Colonic mucosa (tissue), 4 donors: ENCODE results near the gene NBL1. TPM values are rescaled to one million over a fixed set of nuclear protein-coding genes. Genes with fewer than 3 reads are reported as not detected.

Experiments
- DNase-seq: peaks from one replicate; pipeline ENCODE4 v3.0.0-alpha.2; 2020
- H3K27ac ChIP-seq: fragments of 200-600 bp; one replicate; pipeline ENCODE4 v1.8.0; 2021
- H3K27me3 ChIP-seq: fragments of 200-600 bp; one replicate; pipeline ENCODE4 v1.8.0; 2021
- H3K36me3 ChIP-seq: fragments of 200-600 bp; one replicate; pipeline ENCODE4 v1.8.0; 2021
- H3K4me1 ChIP-seq: fragments of 200-600 bp; one replicate; pipeline ENCODE4 v1.8.0; 2021; ENCODE audit warnings: mild to moderate bottlenecking
- H3K4me3 ChIP-seq: fragments of 200-600 bp; one replicate; pipeline ENCODE4 v1.8.0; 2021
- H3K9ac ChIP-seq, 2 donors: one replicate each; pipeline ENCODE4 v1.7.0; 2013; ENCODE audit warnings: control low read depth in 2 of 2, low read depth in 2 of 2, low read length in 2 of 2
- H3K9me3 ChIP-seq: fragments of 200-600 bp; one replicate; pipeline ENCODE4 v1.8.0; 2021
- intact Hi-C: fragments of 100-400 bp; cut with DNase I; formaldehyde crosslinking; loops from one replicate; pipeline ENCODE4 v1.14.1; 2022
- total RNA-seq, 2 donors: library from RNA; stranded (reverse); fragmentation: NEBNext Ultra II Directional in 1 of 2; extraction: Animal tissue kit (Norgen Biotek cat#: 25700) in 1 of 2; gene quantifications; one replicate each; pipeline ENCODE4 v1.2.1, GENCODE V29; 2021
- TF ChIP-seq, protein P1 (sequence below): fragments of 200-600 bp; IDR thresholded peaks from one replicate; pipeline ENCODE4 v1.8.0; 2022; ENCODE audit warnings: antibody characterized with exemption, mild to moderate bottlenecking
- donor health status: healthy.
- donor health status: DM: no; HTN: no; CAD: no.
- donor health status: DM: no; HTN: no; CAD: no.

Gene NBL1, protein sequence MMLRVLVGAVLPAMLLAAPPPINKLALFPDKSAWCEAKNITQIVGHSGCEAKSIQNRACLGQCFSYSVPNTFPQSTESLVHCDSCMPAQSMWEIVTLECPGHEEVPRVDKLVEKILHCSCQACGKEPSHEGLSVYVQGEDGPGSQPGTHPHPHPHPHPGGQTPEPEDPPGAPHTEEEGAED
- 100 to 1,000 TPM; 340 to 393 TPM for total RNA-seq

DNA sequence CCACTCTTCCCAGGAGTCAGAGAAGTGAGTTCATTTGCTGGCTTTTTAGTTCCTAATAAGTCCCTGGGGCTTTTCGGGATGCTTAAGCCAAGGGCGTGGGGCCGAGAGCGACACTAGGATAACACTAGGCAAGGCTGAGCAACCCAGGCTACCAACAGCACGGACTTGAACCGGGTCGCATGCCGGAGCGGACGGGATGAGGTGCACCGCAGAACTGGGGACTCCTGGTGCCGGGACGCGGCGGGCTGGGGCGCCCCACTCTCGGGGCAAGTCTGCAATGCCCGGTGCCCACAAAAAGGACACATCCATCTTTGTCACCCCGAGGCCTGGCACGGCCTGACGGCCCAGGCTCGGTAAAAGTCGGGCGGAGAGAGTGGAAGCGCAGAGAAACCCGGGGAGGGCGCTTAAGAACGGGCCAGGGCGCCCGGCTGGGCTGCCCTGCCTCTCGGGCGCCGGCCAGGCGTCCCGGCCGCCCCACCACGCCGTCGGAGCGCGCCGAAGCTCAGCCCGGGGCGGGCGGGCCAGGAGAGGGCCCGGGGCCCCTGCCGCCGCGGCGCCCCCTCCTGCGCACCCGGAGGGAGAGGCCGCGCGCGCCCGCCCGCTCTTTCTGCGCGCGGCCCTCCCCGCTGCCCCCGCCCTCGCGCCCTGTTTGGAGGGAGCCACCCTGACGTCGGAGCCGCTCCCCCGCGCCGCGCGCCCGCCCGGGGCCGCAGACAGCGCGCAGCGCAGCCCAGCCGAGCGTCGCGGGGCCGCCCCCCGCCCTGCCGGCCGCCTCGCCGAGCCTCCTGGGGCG lies at the start of gene NBL1:
NBL1 (plus strand) TSS at position 710 of the 793 bp plus-strand sequence. CDS start 10,720 bp downstream, outside the sequence.
- H3K36me3 ChIP-seq, result no peaks in the 10 kb centered on the region
- H3K4me3 ChIP-seq, result peak within 1 kb of the TSS; percentile 59
- peaks cover 34% of the 10 kb centered on the region for H3K4me1 ChIP-seq
- H3K27ac ChIP-seq, result peak within 1 kb of the TSS; percentile 91
- no peaks in the 10 kb centered on the region for H3K9me3 ChIP-seq
- peak within 1 kb of the TSS; percentile 94 to 99 for H3K9ac ChIP-seq
- TF ChIP-seq, protein P1, sequence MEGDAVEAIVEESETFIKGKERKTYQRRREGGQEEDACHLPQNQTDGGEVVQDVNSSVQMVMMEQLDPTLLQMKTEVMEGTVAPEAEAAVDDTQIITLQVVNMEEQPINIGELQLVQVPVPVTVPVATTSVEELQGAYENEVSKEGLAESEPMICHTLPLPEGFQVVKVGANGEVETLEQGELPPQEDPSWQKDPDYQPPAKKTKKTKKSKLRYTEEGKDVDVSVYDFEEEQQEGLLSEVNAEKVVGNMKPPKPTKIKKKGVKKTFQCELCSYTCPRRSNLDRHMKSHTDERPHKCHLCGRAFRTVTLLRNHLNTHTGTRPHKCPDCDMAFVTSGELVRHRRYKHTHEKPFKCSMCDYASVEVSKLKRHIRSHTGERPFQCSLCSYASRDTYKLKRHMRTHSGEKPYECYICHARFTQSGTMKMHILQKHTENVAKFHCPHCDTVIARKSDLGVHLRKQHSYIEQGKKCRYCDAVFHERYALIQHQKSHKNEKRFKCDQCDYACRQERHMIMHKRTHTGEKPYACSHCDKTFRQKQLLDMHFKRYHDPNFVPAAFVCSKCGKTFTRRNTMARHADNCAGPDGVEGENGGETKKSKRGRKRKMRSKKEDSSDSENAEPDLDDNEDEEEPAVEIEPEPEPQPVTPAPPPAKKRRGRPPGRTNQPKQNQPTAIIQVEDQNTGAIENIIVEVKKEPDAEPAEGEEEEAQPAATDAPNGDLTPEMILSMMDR, result no peak
- peak; percentile 82 for DNase-seq
- H3K27me3 ChIP-seq, result no peaks in the 10 kb centered on the region
- intact Hi-C loops, result loop anchor here (5.0 kb wide), 1 partner anchor 46 kb away; a partner anchor contains a TSS

DNA sequence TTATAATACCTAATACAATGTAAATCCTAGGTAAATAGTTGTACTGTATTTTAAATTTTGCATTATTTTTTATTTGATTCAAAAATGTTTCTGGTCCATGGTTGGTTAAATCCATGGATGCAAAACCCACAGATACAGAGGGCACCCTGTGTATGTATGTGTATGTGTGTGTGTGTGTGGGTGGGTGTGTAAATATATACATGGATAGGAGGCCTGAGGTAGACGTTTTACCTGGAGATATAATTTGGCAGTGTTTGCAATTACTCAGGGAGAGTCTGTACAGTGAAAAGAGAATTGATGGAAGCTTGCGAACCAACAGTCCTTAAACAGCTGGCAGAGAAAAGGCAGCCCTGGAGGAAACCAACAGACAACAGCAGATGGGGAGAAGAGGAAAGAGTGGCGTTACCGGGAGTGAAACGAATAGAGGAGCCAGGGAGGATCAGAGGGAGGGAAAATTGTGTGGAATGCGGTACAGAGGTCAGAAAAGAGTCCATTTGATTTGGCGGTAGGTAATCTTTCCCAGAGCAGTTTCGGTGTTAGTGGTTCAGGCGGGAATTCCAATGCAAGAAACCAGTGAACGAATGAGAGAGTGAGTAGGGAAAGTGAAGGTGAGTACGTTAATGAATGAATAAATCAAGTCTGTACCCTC lies 47.9 kb upstream of the NBL1 start:
- Histone ChIP-seq H3K9me3 (no peaks in the 10 kb centered on the region), H3K27me3 (no peaks in the 10 kb centered on the region), H3K27ac (peak overlapping the region; percentile 96), H3K4me3 (peak overlapping the region; percentile 96), H3K9ac (peak overlapping the region; percentile 73 to 96), H3K4me1 (peaks cover 3% of the 10 kb centered on the region), H3K36me3 (no peaks in the 10 kb centered on the region)
- DNase-seq, result no peak
- TF ChIP-seq, protein P1, result no peak
- intact Hi-C loops, result loop anchor here (5.0 kb wide), 1 partner anchor 46 kb away; the partner anchor contains the start of gene NBL1

DNA sequence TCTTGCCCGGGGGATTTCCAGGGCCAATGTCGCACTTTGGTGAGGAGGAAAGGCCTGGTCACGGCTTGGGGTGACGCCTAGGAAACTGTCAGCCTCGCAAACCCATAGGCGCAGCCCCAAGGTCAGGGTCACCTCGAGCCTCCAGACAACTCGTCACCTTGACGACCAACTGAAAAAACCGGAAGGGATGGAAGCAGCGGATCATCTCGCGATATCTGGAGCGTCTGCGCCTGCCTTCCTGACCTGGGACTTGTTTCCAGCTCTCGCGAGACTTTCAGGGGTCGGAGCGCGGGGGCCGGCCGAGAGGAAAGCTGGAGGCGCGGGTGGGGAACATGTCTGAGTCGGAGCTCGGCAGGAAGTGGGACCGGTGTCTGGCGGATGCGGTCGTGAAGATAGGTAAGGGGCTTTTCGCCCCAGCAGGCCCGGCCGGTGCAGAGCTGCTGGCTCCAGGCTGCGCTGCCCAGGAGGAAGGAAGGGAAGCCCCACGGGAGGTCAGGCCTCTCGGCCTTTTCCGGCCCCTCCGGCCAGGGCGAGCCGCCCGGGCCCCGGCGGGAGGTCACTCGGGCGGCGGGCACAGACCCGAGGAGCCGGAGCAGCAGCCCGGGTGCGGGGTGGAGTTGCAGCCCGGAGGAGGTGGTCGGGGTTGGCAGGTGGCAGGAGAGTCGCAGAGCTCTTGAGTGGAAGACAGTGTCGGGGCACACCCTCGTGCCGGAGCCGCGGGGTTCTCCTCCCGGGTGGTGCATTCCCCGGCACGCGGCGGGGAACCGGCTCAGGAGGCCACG lies 47.2 kb upstream of the NBL1 start:
- intact Hi-C loops, result loop anchor here (5.0 kb wide), 1 partner anchor 45 kb away; the partner anchor contains the start of gene NBL1

DNA sequence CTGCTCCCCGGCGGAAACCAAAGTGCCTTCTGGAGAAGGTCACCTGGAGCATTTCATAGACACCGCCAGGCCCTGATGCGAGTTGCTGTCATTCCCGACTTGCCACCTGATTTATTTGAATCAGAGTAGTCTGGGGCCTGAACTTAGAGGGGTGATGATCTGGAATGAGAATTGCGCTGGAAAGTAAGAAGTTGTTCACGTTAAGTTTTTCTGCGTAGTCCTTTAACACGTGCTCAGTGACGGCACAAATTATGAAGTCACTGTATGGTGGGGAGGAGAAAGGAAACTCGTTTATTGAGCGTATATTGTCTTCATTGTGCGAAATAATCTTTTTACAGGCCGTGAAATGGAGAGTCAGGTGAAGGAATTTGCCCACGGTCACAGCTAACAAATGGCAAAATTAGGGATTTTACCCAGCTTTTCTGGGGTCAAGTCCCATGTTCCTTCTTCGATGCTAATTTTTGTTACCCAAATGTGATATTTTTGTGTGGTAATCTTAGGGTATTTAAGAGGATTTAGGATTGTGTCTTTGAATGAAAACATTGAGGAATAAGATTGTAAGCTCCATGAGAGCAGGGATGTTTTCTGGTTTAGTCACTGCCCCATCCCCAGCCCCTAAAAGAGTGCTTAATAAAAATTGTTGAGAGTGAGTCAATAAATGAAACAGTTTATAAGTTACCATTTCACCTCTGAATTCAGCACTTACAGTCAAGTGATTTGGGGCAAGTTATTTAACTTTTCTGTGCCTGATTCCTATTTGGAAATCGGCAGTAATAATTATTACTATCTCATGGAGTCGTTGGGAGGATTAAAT lies 46.4 kb upstream of the NBL1 start:
- no peaks in the 10 kb centered on the region for H3K27me3 ChIP-seq
- intact Hi-C loops, result loop anchor here (5.0 kb wide), 1 partner anchor 45 kb away; the partner anchor contains the start of gene NBL1
- DNase-seq, result peak; percentile 56

More for the DNA sequence above, 47.2 kb upstream of the NBL1 start:
- Histone ChIP-seq H3K27ac (peak overlapping the region; percentile 96), H3K9ac (peak overlapping the region; percentile 96 to 99), H3K27me3 (no peaks in the 10 kb centered on the region), H3K36me3 (no peaks in the 10 kb centered on the region), H3K4me1 (peaks cover 3% of the 10 kb centered on the region), H3K4me3 (peak overlapping the region; percentile 96), H3K9me3 (no peaks in the 10 kb centered on the region)
- DNase-seq, result peak; percentile 98
- TF ChIP-seq, protein P1, result no peak

More for the DNA sequence above, 46.4 kb upstream of the NBL1 start:
- H3K27ac ChIP-seq, result peak overlapping the region; percentile 96
- no peaks in the 10 kb centered on the region for H3K9me3 ChIP-seq
- H3K36me3 ChIP-seq, result no peaks in the 10 kb centered on the region
- H3K4me1 ChIP-seq, result peaks cover 3% of the 10 kb centered on the region
- TF ChIP-seq, protein P1, result no peak
- peak overlapping the region; percentile 96 to 99 for H3K9ac ChIP-seq
- peak overlapping the region; percentile 96 for H3K4me3 ChIP-seq
